ENCODE results near the gene IL1RAPL2.
"Not testable (repeated sequence)": the region's sequence is repeated elsewhere in the genome, so short reads cannot be mapped to it uniquely, and the experiment has no call there.

The IL1RAPL2 gene

GRCh38 chrX:105013719-105014118 is 447.7 kb downstream of the IL1RAPL2 start:
- TF ChIP-seq EZH2phosphoT487 (conservative IDR thresholded peaks at IDR 0.05; ENCODE audit: low read length) (no peak), CTCF (IDR thresholded peaks at IDR 0.05; ENCODE audit: insufficient read depth, low read length, poor library complexity, severe bottlenecking) (no peak)

GRCh38 chrX:105017641-105018040 is 451.6 kb downstream of the IL1RAPL2 start:
- Histone ChIP-seq H3K79me2 (ENCODE audit: insufficient read depth, low read length) (no peaks in the 10 kb centered on the region), H3K9ac (ENCODE audit: low read length) (no peak overlapping the region), H3K27me3 (ENCODE audit: low read length) (no peaks in the 10 kb centered on the region), H3K9me2 (replicated peaks; ENCODE audit: insufficient read depth, low read length) (no peaks in the 10 kb centered on the region), H3K36me3 (ENCODE audit: low read length) (no peaks in the 10 kb centered on the region), H4K20me1 (ENCODE audit: low read depth, low read length) (no peaks in the 10 kb centered on the region), H3K27ac (ENCODE audit: low read depth, low read length) (no peak overlapping the region), H3K9me3 (ENCODE audit: insufficient read depth, low read length) (no peaks in the 10 kb centered on the region), H3F3A (ENCODE audit: insufficient read depth) (no peaks in the 10 kb centered on the region), H3K4me3 (ENCODE audit: insufficient read depth, low read length, poor library complexity, severe bottlenecking) (no peak overlapping the region), H2AFZ (ENCODE audit: low read depth, low read length, severe bottlenecking) (no peak overlapping the region), H3K4me2 (ENCODE audit: low read depth, low read length, poor library complexity, severe bottlenecking) (no peak overlapping the region)
- TF ChIP-seq CTCF (IDR thresholded peaks at IDR 0.05; ENCODE audit: insufficient read depth, low read length, poor library complexity, severe bottlenecking) = no peak
- TF ChIP-seq EZH2phosphoT487 (conservative IDR thresholded peaks at IDR 0.05; ENCODE audit: low read length) = no peak

More at GRCh38 chrX:105013719-105014118, 447.7 kb downstream of the IL1RAPL2 start:
- Histone ChIP-seq H3K36me3 (ENCODE audit: low read length) (no peaks in the 10 kb centered on the region), H2AFZ (ENCODE audit: low read depth, low read length, severe bottlenecking) (no peak overlapping the region), H3K4me3 (ENCODE audit: insufficient read depth, low read length, poor library complexity, severe bottlenecking) (no peak overlapping the region), H3K9ac (ENCODE audit: low read length) (no peak overlapping the region), H3K4me2 (ENCODE audit: low read depth, low read length, poor library complexity, severe bottlenecking) (no peak overlapping the region), H4K20me1 (ENCODE audit: low read depth, low read length) (no peaks in the 10 kb centered on the region), H3K9me2 (replicated peaks; ENCODE audit: insufficient read depth, low read length) (no peaks in the 10 kb centered on the region), H3K27ac (ENCODE audit: low read depth, low read length) (no peak overlapping the region), H3K79me2 (ENCODE audit: insufficient read depth, low read length) (no peaks in the 10 kb centered on the region), H3K27me3 (ENCODE audit: low read length) (no peaks in the 10 kb centered on the region), H3F3A (ENCODE audit: insufficient read depth) (no peaks in the 10 kb centered on the region), H3K9me3 (ENCODE audit: insufficient read depth, low read length) (no peaks in the 10 kb centered on the region)

GRCh38 chrX:105018865-105019264 is 452.9 kb downstream of the IL1RAPL2 start:
- TF ChIP-seq CTCF (IDR thresholded peaks at IDR 0.05; ENCODE audit: insufficient read depth, low read length, poor library complexity, severe bottlenecking) (no peak), EZH2phosphoT487 (conservative IDR thresholded peaks at IDR 0.05; ENCODE audit: low read length) (no peak)
- H3K4me3 ChIP-seq (ENCODE audit: insufficient read depth, low read length, poor library complexity, severe bottlenecking) = no peak overlapping the region
- H3K9me2 ChIP-seq (replicated peaks; ENCODE audit: insufficient read depth, low read length) = no peaks in the 10 kb centered on the region
- H3K9ac ChIP-seq (ENCODE audit: low read length) = no peak overlapping the region
- H3K79me2 ChIP-seq (ENCODE audit: insufficient read depth, low read length) = no peaks in the 10 kb centered on the region
- no peaks in the 10 kb centered on the region for H3K9me3 ChIP-seq (ENCODE audit: insufficient read depth, low read length)
- no peak overlapping the region for H3K4me2 ChIP-seq (ENCODE audit: low read depth, low read length, poor library complexity, severe bottlenecking)
- H3K27me3 ChIP-seq (ENCODE audit: low read length) = no peaks in the 10 kb centered on the region
- no peaks in the 10 kb centered on the region for H4K20me1 ChIP-seq (ENCODE audit: low read depth, low read length)
- no peak overlapping the region for H2AFZ ChIP-seq (ENCODE audit: low read depth, low read length, severe bottlenecking)
- no peaks in the 10 kb centered on the region for H3K36me3 ChIP-seq (ENCODE audit: low read length)
- H3K27ac ChIP-seq (ENCODE audit: low read depth, low read length) = no peak overlapping the region
- H3F3A ChIP-seq (ENCODE audit: insufficient read depth) = no peaks in the 10 kb centered on the region

DNA sequence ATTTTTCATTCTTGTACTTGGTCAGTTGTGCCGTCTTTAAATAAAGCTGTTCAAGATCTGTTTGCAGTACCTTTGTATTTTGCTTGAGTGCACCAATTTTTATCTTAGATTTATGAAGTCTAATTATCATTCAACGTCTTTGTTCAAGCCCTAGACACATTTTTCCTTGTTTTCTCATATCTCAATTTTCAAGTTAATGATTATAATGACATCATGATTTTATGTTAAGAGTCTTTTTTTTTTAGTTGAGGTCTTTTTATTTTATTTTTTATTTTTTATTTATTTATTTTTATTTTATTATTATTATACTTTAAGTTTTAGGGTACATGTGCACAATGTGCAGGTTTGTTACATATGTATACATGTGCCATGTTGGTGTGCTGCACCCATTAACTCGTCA is 463.0 kb downstream of the IL1RAPL2 start:
- not testable (repeated sequence) for H3K27me3 ChIP-seq (ENCODE audit: low read length); H3K9ac ChIP-seq (ENCODE audit: low read length); H3K9me3 ChIP-seq (ENCODE audit: insufficient read depth, low read length); H3F3A ChIP-seq (ENCODE audit: insufficient read depth); H3K36me3 ChIP-seq (ENCODE audit: low read length); H3K9me2 ChIP-seq (replicated peaks; ENCODE audit: insufficient read depth, low read length); H3K4me3 ChIP-seq (ENCODE audit: insufficient read depth, low read length, poor library complexity, severe bottlenecking); H4K20me1 ChIP-seq (ENCODE audit: low read depth, low read length); H2AFZ ChIP-seq (ENCODE audit: low read depth, low read length, severe bottlenecking); H3K79me2 ChIP-seq (ENCODE audit: insufficient read depth, low read length); H3K27ac ChIP-seq (ENCODE audit: low read depth, low read length); H3K4me2 ChIP-seq (ENCODE audit: low read depth, low read length, poor library complexity, severe bottlenecking)

All from SU-DHL-6 (cell line).